Common myeloid progenitor, CD34-positive (primary cell): Measurements from ENCODE around the gene CMTM2.

ENCODE experiments used
- CTCF ChIA-PET: fragments of 350-600 bp; sonication (Branson Sonifier 250); formaldehyde crosslinking; loops from one replicate; lab custom pipeline; 2021; ENCODE audit warnings: antibody characterized with exemption; lab: Charles Lee
- POLR2A ChIA-PET: fragments of 350-600 bp; sonication (Branson Sonifier 250); formaldehyde crosslinking; loops from one replicate; lab custom pipeline; 2021; ENCODE audit warnings: antibody characterized with exemption; lab: Charles Lee
- DNase-seq, 3 donors: peaks; one replicate each; pipeline versions ENCODE4 v3.0.0 to v3.0.0-alpha.2; 2013
- H3K27ac ChIP-seq, 2 experiments: 1 replicate in 1 of 2; 2 replicates in 1 of 2; pipeline ENCODE4 v1.7.0; 2013; ENCODE audit warnings: inconsistent platforms in 2 of 2, low read length in 2 of 2, mild to moderate bottlenecking in 2 of 2, low read depth in 1 of 2, moderate library complexity in 1 of 2; ENCODE audit not compliant: severe bottlenecking in 2 of 2, insufficient read depth in 1 of 2, poor library complexity in 1 of 2
- H3K27me3 ChIP-seq, 5 experiments: replicated peaks in 2 of 5; 1 replicate in 3 of 5; 2 replicates in 2 of 5; pipeline versions ENCODE4 v1.6.1 to v1.7.0; 2013; ENCODE audit warnings: low read length in 4 of 5, mild to moderate bottlenecking in 2 of 5, moderate library complexity in 2 of 5, inconsistent platforms in 1 of 5; ENCODE audit not compliant: insufficient read depth in 5 of 5, control insufficient read depth in 4 of 5
- H3K36me3 ChIP-seq, 4 experiments: 1 replicate in 2 of 4; 2 replicates in 2 of 4; pipeline versions ENCODE4 v1.6.1 to v1.7.0; 2013; ENCODE audit warnings: low read length in 3 of 4, control low read depth in 1 of 4, mild to moderate bottlenecking in 1 of 4; ENCODE audit not compliant: control insufficient read depth in 4 of 4, insufficient read depth in 4 of 4
- H3K4me1 ChIP-seq, 4 experiments: 1 replicate in 3 of 4; 2 replicates in 1 of 4; pipeline versions ENCODE4 v1.6.1 to v1.7.1; 2013; ENCODE audit warnings: low read length in 3 of 4, mild to moderate bottlenecking in 3 of 4, control low read depth in 1 of 4, inconsistent platforms in 1 of 4, moderate library complexity in 1 of 4; ENCODE audit not compliant: control insufficient read depth in 4 of 4, insufficient read depth in 4 of 4; ENCODE audit errors: control extremely low read depth in 1 of 4
- H3K4me3 ChIP-seq, 7 experiments: 1 replicate in 4 of 7; 2 replicates in 3 of 7; pipeline versions ENCODE4 v1.5.1 to v1.7.0; 2013; ENCODE audit warnings: mild to moderate bottlenecking in 7 of 7, low read length in 6 of 7, moderate library complexity in 6 of 7, inconsistent platforms in 2 of 7, low read depth in 2 of 7, control low read depth in 1 of 7; ENCODE audit not compliant: insufficient read depth in 4 of 7, control insufficient read depth in 1 of 7; ENCODE audit errors: extremely low read depth in 1 of 7
- H3K9me3 ChIP-seq, 5 experiments: 1 replicate in 4 of 5; 2 replicates in 1 of 5; pipeline versions ENCODE4 v1.6.1 to v1.7.1; 2013; ENCODE audit warnings: low read length in 4 of 5, mild to moderate bottlenecking in 2 of 5, inconsistent platforms in 1 of 5, low read depth in 1 of 5, moderate library complexity in 1 of 5; ENCODE audit not compliant: control insufficient read depth in 4 of 5, insufficient read depth in 2 of 5; ENCODE audit errors: control extremely low read depth in 1 of 5
- WGBS: methylation state at CpG from one replicate; pipeline ENCODE4 v1.1.5; 2013; ENCODE audit not compliant: insufficient coverage; 5-methylcytosine and 5-hydroxymethylcytosine counted together

CMTM2 gene

GRCh38 chr16:66634527-66635196 lies 55.4 kb downstream of the CMTM2 start:
- peaks cover 0 to 3% (median 2%) of the 10 kb centered on the region in 4 experiments for H3K36me3 ChIP-seq
- 93% methylated on average over 2 of the region's 4 CpGs for WGBS
- ChIA-PET CTCF (interaction anchor here (0.6 to 1.6 kb wide), 9 partner anchors 9 to 263 kb away, joined by 3 to 8 read pairs (median 3); no protein-coding TSS in a partner anchor), POLR2A (no interaction called here)
- H3K27me3 ChIP-seq: no peaks in the 10 kb centered on the region
- no peaks in the 10 kb centered on the region for H3K4me1 ChIP-seq
- no peak for DNase-seq
- H3K9me3 ChIP-seq: no peaks in the 10 kb centered on the region
- no peak overlapping the region for H3K4me3 ChIP-seq
- no peak overlapping the region for H3K27ac ChIP-seq

- DNase-seq: no peak
- H3K4me1 ChIP-seq: no peaks in the 10 kb centered on the region
- H3K27ac ChIP-seq: no peak overlapping the region
- H3K9me3 ChIP-seq: no peaks in the 10 kb centered on the region
- H3K4me3 ChIP-seq: no peak overlapping the region
- ChIA-PET CTCF (interaction anchor here (0.8 to 1.6 kb wide), 8 partner anchors 9 to 149 kb away, joined by 3 to 5 read pairs (median 3); no protein-coding TSS in a partner anchor), POLR2A (no interaction called here)
- peaks cover 0 to 3% (median 2%) of the 10 kb centered on the region in 4 experiments for H3K36me3 ChIP-seq
- WGBS: 95% methylated on average over 2 of the region's 6 CpGs
- H3K27me3 ChIP-seq: no peaks in the 10 kb centered on the region
Measured at GRCh38 chr16:66635406-66635805, 56.1 kb downstream of the CMTM2 start.

- H3K4me1 ChIP-seq: no peaks in the 10 kb centered on the region
- H3K27me3 ChIP-seq: no peaks in the 10 kb centered on the region
- peaks cover 0 to 3% (median 2%) of the 10 kb centered on the region in 4 experiments for H3K36me3 ChIP-seq
- no peak for DNase-seq
- H3K9me3 ChIP-seq: no peaks in the 10 kb centered on the region
- 95% methylated on average over 5 of the region's 5 CpGs for WGBS
- no peak overlapping the region for H3K27ac ChIP-seq
- ChIA-PET POLR2A (no interaction called here), CTCF (interaction anchor here (0.7 to 1.6 kb wide), 5 partner anchors 10 to 28 kb away, joined by 3 to 5 read pairs (median 4); no protein-coding TSS in a partner anchor)
- H3K4me3 ChIP-seq: no peak overlapping the region
Measured at GRCh38 chr16:66636199-66636598, 56.9 kb downstream of the CMTM2 start.

- WGBS: 100% methylated on average over 3 of the region's 3 CpGs
- ChIA-PET CTCF (interaction anchor here (1.4 kb wide), 1 partner anchor 14 kb away, joined by 3 read pairs; no protein-coding TSS in a partner anchor), POLR2A (no interaction called here)
Measured at GRCh38 chr16:66637806-66638205, 58.5 kb downstream of the CMTM2 start.

More at GRCh38 chr16:66637806-66638205, 58.5 kb downstream of the CMTM2 start:
- Histone ChIP-seq H3K4me1 (no peaks in the 10 kb centered on the region), H3K4me3 (no peak overlapping the region), H3K36me3 (peaks cover 0 to 3% (median 2%) of the 10 kb centered on the region in 4 experiments), H3K27me3 (no peaks in the 10 kb centered on the region), H3K27ac (no peak overlapping the region), H3K9me3 (no peaks in the 10 kb centered on the region)
- no peak for DNase-seq
